SK-N-SH treated with all-trans-retinoic acid at 6 μM for 48 hours (cell line): ENCODE measurements around the gene ZDHHC19.

ENCODE experiments used
- ATAC-seq: fragments of 200-7000 bp; cut with Tn5 transposase; 3 replicates; pipeline ENCODE4 v1.9.1; 2020; ENCODE audit warnings: mild to moderate bottlenecking, moderate library complexity
- ARNTL ChIP-seq: fragments of 450-650 bp; formaldehyde crosslinking; IDR thresholded peaks from 2 replicates; pipeline ENCODE4 v1.5.0; 2020; ENCODE audit warnings: low read depth, mild to moderate bottlenecking, moderate library complexity, borderline replicate concordance
- CREB5 ChIP-seq: fragments of 250-450 bp; sonication (Bioruptor Pico); IDR thresholded peaks from 2 replicates; pipeline ENCODE4 v1.5.1; 2020; ENCODE audit warnings: low read depth, mild to moderate bottlenecking, moderate library complexity
- ESRRG ChIP-seq: fragments of 250-450 bp; sonication (Bioruptor Pico); IDR thresholded peaks from 2 replicates; pipeline ENCODE4 v1.6.1; 2021; ENCODE audit warnings: mild to moderate bottlenecking
- GLIS3 ChIP-seq: fragments of 250-450 bp; sonication (Bioruptor Pico); IDR thresholded peaks from 2 replicates; pipeline ENCODE4 v1.5.0; 2020; ENCODE audit warnings: mild to moderate bottlenecking, moderate library complexity
- OSR1 ChIP-seq: fragments of 250-450 bp; sonication (Bioruptor Pico); IDR thresholded peaks from 2 replicates; pipeline ENCODE4 v1.8.0; 2022; ENCODE audit warnings: moderate library complexity, mild to moderate bottlenecking, inconsistent platforms
- PATZ1 ChIP-seq: fragments of 250-450 bp; sonication (Bioruptor Pico); IDR thresholded peaks from 2 replicates; pipeline ENCODE4 v1.8.0; 2020; ENCODE audit warnings: mild to moderate bottlenecking, moderate library complexity, borderline replicate concordance
- POU6F1 ChIP-seq: fragments of 250-450 bp; sonication (Bioruptor Pico); IDR thresholded peaks from 2 replicates; pipeline ENCODE4 v1.8.0; 2021; ENCODE audit warnings: low read depth, mild to moderate bottlenecking, moderate library complexity, borderline replicate concordance
- RARB ChIP-seq: fragments of 250-450 bp; sonication (Bioruptor Pico); IDR thresholded peaks from 2 replicates; pipeline ENCODE4 v1.8.0; 2021; ENCODE audit warnings: mild to moderate bottlenecking, moderate library complexity
- SNAI2 ChIP-seq: fragments of 250-450 bp; sonication (Bioruptor Pico); IDR thresholded peaks from 2 replicates; pipeline ENCODE4 v1.5.0; 2020; ENCODE audit warnings: mild to moderate bottlenecking, moderate library complexity
- TCF4 ChIP-seq: fragments of 250-450 bp; sonication (Bioruptor Pico); IDR thresholded peaks from 2 replicates; pipeline ENCODE4 v1.8.0; 2021; ENCODE audit warnings: mild to moderate bottlenecking, moderate library complexity, borderline replicate concordance
- TOX ChIP-seq: fragments of 250-450 bp; sonication (Bioruptor Pico); IDR thresholded peaks from 2 replicates; pipeline ENCODE4 v1.8.0; 2021; ENCODE audit warnings: mild to moderate bottlenecking, moderate library complexity, borderline replicate concordance
- TSHZ2 ChIP-seq: fragments of 250-450 bp; sonication (Bioruptor Pico); IDR thresholded peaks from 2 replicates; pipeline ENCODE4 v1.5.0; 2020; ENCODE audit warnings: mild to moderate bottlenecking, moderate library complexity
- ZC3H10 ChIP-seq: fragments of 250-450 bp; sonication (Bioruptor Pico); IDR thresholded peaks from 2 replicates; pipeline ENCODE4 v1.5.1; 2021; ENCODE audit warnings: mild to moderate bottlenecking, moderate library complexity
- ZFP3 ChIP-seq: fragments of 250-450 bp; sonication (Bioruptor Pico); IDR thresholded peaks from 2 replicates; pipeline ENCODE4 v1.5.0; 2020; ENCODE audit warnings: mild to moderate bottlenecking, moderate library complexity
- ZFP30 ChIP-seq: fragments of 450-650 bp; formaldehyde crosslinking; IDR thresholded peaks from 2 replicates; pipeline ENCODE4 v1.5.0; 2022; ENCODE audit warnings: mild to moderate bottlenecking, moderate library complexity
- ZNF565 ChIP-seq: fragments of 450-650 bp; formaldehyde crosslinking; conservative IDR thresholded peaks from 2 replicates; pipeline ENCODE4 v1.5.0; 2020; ENCODE audit warnings: low read depth, mild to moderate bottlenecking, moderate library complexity
- ZNF70 ChIP-seq: fragments of 450-650 bp; formaldehyde crosslinking; IDR thresholded peaks from 2 replicates; pipeline ENCODE4 v1.5.0; 2020; ENCODE audit warnings: mild to moderate bottlenecking, moderate library complexity
- ZNF8 ChIP-seq: fragments of 450-650 bp; formaldehyde crosslinking; IDR thresholded peaks from 2 replicates; pipeline ENCODE4 v1.5.0; 2020; ENCODE audit warnings: mild to moderate bottlenecking, moderate library complexity

The ZDHHC19 gene

GRCh38 chr3:196156160-196156559 lies 55.0 kb downstream of the ZDHHC19 start:
- TF ChIP-seq TOX (CRISPR knock-in tag) = no peak
- TF ChIP-seq ZC3H10 = no peak
- TF ChIP-seq ZFP30 (CRISPR knock-in tag) = no peak
- TF ChIP-seq ZNF8 (CRISPR knock-in tag) = no peak
- TF ChIP-seq, all 23 proteins: peak for 0
- no peak for ATAC-seq

GRCh38 chr3:196150481-196150880 lies 60.7 kb downstream of the ZDHHC19 start:
- no peak for TF ChIP-seq ARNTL
- no peak for ATAC-seq

- no peak for ATAC-seq
These were observed 61.3 kb downstream of the ZDHHC19 start for GRCh38 chr3:196149831-196150301.

More at GRCh38 chr3:196149831-196150301, 61.3 kb downstream of the ZDHHC19 start:
- TF ChIP-seq OSR1 (CRISPR knock-in tag) = no peak
- TF ChIP-seq PATZ1 (CRISPR knock-in tag) = no peak
- TF ChIP-seq CREB5 (CRISPR knock-in tag) = no peak
- no peak for TF ChIP-seq ZFP3
- TF ChIP-seq ESRRG (CRISPR knock-in tag) = no peak
- TF ChIP-seq ZFP30 (CRISPR knock-in tag) = no peak
- no peak for TF ChIP-seq SNAI2 (CRISPR knock-in tag)
- TF ChIP-seq POU6F1 = no peak
- no peak for TF ChIP-seq GLIS3 (CRISPR knock-in tag)
- no peak for TF ChIP-seq TCF4 (CRISPR knock-in tag)
- no peak for TF ChIP-seq TSHZ2 (CRISPR knock-in tag)
- TF ChIP-seq RARB (CRISPR knock-in tag) = no peak
- no peak for TF ChIP-seq ZNF70
- TF ChIP-seq ARNTL = no peak
- no peak for TF ChIP-seq ZNF565 (CRISPR knock-in tag)
- TF ChIP-seq, all 23 proteins: peak for 0
